Lower lobe of right lung (tissue), 2 donors: ENCODE results near the gene GUCA2B. TPM values are rescaled to one million over a fixed set of nuclear protein-coding genes. Genes with fewer than 3 reads are reported as not detected.

Experiments
- ATAC-seq, 2 donors: fragments of 200-7000 bp; cut with Tn5 transposase; one replicate each; pipeline ENCODE4 v1.9.1; 2020 to 2022; ENCODE audit warnings: mild to moderate bottlenecking in 2 of 2, moderate library complexity in 2 of 2
- DNase-seq: peaks from one replicate; pipeline ENCODE4 v3.0.0-alpha.2; 2020
- H3K27ac ChIP-seq: fragments of 200-600 bp; one replicate; pipeline ENCODE4 v1.8.0; 2022
- H3K27me3 ChIP-seq: fragments of 200-600 bp; one replicate; pipeline ENCODE4 v1.8.0; 2022; ENCODE audit warnings: low read depth
- H3K36me3 ChIP-seq: fragments of 200-600 bp; one replicate; pipeline ENCODE4 v1.8.0; 2022; ENCODE audit warnings: mild to moderate bottlenecking
- H3K4me1 ChIP-seq: fragments of 200-600 bp; one replicate; pipeline ENCODE4 v1.8.0; 2022
- H3K4me3 ChIP-seq: fragments of 200-600 bp; one replicate; pipeline ENCODE4 v1.8.0; 2022; ENCODE audit warnings: mild to moderate bottlenecking
- H3K9me3 ChIP-seq: fragments of 200-600 bp; one replicate; pipeline ENCODE4 v1.8.0; 2022
- intact Hi-C: fragments of 100-400 bp; cut with DNase I; formaldehyde crosslinking; loops from one replicate; pipeline ENCODE4 v1.11.0; 2022
- total RNA-seq: library from RNA; stranded (reverse); fragmentation: NEBNext Ultra II Directional; extraction: Animal tissue kit (Norgen Biotek cat#: 25700); gene quantifications from one replicate; pipeline ENCODE4 v1.2.1, GENCODE V29; 2021
- TF ChIP-seq, protein P1 (sequence below): fragments of 200-600 bp; IDR thresholded peaks from one replicate; pipeline ENCODE4 v1.8.0; 2022; ENCODE audit warnings: antibody characterized with exemption, mild to moderate bottlenecking
- donor health status: DM: no; HTN: yes; CAD: no; lungs with severe emphysema.

GUCA2B gene
- total RNA-seq, 1 donor from 2014 or later, result not detected

DNA sequence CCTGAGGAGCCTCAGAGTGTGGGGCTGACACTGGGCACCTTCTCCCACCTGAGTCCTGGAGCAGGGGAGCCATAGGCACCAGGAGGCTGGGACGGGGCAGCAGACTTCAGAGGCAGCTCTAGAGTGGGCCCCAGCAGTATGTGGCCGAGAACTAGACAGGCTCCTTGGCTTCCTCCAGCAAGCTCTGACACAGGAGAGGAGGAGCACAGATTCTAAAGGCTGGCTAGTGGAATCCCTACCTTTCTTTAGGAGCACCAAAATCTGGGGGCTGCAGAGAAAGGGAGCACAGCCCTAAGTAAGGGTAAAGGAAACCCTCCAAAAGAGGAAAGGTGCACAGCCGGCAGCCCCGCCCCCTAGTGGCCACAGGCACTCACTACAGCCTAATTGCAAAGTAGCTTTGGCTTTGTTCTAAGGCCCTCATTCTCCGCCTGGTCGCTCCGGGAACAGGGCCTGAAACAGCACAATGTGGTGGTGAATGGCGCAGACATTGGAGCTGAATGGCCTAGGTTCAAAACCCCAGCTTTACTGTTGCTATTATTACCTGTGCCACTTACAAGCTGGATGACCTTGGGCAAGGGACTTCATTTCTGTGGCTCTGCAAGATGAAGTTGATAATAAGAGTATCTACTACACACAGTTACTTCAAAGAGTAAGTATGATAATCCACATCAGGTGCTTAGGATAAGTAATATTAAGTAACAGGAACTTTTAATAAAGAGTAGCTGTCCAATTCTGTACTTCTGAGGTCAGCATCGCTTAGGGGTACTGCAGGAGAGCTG is 20.1 kb downstream of the GUCA2B start:
- no peak overlapping the region for H3K4me3 ChIP-seq
- TF ChIP-seq, protein P1, sequence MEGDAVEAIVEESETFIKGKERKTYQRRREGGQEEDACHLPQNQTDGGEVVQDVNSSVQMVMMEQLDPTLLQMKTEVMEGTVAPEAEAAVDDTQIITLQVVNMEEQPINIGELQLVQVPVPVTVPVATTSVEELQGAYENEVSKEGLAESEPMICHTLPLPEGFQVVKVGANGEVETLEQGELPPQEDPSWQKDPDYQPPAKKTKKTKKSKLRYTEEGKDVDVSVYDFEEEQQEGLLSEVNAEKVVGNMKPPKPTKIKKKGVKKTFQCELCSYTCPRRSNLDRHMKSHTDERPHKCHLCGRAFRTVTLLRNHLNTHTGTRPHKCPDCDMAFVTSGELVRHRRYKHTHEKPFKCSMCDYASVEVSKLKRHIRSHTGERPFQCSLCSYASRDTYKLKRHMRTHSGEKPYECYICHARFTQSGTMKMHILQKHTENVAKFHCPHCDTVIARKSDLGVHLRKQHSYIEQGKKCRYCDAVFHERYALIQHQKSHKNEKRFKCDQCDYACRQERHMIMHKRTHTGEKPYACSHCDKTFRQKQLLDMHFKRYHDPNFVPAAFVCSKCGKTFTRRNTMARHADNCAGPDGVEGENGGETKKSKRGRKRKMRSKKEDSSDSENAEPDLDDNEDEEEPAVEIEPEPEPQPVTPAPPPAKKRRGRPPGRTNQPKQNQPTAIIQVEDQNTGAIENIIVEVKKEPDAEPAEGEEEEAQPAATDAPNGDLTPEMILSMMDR, result peak; percentile 95
- no peaks in the 10 kb centered on the region for H3K9me3 ChIP-seq
- H3K27me3 ChIP-seq, result no peaks in the 10 kb centered on the region
- H3K36me3 ChIP-seq, result no peaks in the 10 kb centered on the region
- peak overlapping the region; percentile 63 for H3K27ac ChIP-seq
- intact Hi-C loops, result no loop called here
- ATAC-seq (peak; percentile 68 to 81), DNase-seq (peak; percentile 78)
- peaks cover 55% of the 10 kb centered on the region for H3K4me1 ChIP-seq

DNA sequence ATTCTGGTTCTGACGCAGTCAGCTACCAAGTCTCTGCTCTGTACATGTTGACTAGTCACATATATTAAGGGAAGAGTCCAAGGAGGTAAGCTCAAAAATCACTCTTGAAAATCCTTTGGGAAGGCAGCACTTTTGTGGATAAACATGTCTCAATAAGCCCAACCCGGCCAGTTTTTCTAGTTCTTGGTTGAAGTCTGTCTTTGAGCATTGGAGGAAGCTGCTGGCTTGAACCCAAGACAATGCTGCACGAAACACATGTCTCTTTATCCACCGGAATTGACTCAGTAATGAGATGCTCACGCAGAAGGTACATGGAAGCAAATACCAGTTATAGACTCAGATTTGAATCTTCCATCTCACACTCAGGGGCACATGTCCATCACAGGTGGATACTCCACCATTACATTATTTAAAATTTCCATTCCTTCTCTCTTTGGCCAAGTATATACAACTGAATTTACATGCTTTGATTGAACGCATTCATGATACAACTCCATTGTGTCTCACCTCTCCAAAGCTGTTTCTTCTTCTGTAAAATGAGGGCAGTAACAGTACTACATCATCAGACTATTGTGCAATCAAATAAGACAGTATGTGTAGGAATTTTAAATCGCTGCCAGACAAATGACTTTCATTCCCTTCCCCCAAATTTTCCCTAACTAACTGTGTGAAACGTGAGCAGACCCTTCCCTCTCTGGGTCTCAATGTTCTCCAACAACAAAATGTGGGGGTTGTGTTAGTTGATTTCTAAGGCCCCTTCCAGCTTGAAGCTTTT is 20.9 kb downstream of the GUCA2B start:
- no peaks in the 10 kb centered on the region for H3K9me3 ChIP-seq
- peaks cover 63% of the 10 kb centered on the region for H3K4me1 ChIP-seq
- no peak overlapping the region for H3K4me3 ChIP-seq
- intact Hi-C loops, result no loop called here
- DNase-seq, result no peak
- H3K27ac ChIP-seq, result no peak overlapping the region
- no peaks in the 10 kb centered on the region for H3K36me3 ChIP-seq
- no peak for ATAC-seq
- TF ChIP-seq, protein P1, result no peak
- H3K27me3 ChIP-seq, result no peaks in the 10 kb centered on the region

DNA sequence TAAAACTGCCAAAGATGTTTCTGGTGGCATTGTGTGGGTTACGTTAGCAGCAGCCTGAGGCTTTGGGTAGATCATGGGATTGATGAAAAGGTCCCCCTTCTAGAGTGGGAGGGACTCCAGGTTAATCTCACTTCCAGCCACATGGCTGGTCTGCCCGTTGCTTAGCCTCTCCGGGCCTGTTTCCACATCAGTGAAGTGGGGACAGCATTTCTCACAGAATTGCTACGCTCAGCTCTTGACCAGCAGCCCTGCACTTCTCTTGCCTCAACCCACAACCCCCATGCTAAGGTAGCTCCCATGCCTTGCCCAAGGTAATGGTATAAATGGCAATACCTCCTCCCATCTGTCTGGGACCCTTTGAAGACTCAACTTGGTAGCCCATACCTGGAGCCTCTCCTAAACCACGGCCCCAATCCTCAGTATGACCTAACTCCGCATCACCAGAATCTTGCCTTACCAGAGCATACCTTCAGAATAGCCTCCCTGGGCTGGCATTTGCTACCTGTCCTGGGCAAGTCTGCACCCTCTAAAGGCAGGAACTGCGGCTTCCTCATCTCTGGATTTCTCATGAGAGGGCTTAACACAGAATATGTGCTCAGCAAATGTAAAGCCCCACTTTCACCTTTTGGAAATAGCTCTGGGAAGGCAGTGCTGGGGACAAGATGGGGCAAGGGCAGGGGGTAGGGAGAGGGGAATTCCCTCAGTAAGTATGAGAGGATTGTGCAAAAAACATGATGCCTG is 22.3 kb downstream of the GUCA2B start:
- Histone ChIP-seq H3K4me1 (peaks cover 66% of the 10 kb centered on the region), H3K9me3 (no peaks in the 10 kb centered on the region), H3K27me3 (no peaks in the 10 kb centered on the region), H3K36me3 (peaks cover 5% of the 10 kb centered on the region), H3K4me3 (no peak overlapping the region), H3K27ac (no peak overlapping the region)
- intact Hi-C loops, result no loop called here
- ATAC-seq (no peak), DNase-seq (no peak)
- TF ChIP-seq, protein P1, result no peak

DNA sequence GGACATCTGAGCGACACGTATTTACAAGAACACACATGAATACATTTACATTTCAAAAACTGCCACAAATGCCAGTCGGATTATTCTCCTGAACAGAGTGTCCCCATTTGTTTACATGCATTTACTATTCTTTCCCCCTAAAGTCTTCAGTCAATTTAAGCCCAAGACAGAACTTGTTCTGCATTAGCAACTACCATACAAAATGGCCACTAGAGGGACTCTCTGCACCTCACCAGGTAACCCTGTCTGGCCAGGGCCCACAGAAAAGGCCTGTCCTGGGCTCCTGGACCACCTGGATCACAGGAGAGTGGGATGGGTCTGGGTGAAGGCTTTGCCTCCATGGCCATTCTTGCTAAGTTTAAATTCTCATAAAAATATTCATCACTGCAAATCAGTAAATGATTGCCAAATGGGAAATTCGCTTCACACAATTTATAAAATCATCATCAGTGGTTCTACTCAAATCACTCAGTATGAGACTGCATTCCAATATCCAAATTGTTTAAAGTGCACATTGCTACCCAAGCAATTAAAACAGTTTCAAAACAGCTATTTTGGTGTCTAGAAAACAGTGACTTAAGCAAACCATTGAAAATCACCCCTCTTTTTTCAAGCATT is 23.8 kb downstream of the GUCA2B start:
- ATAC-seq (peak; percentile 53 to 65), DNase-seq (no peak)
- Histone ChIP-seq H3K4me1 (peaks cover 51% of the 10 kb centered on the region), H3K4me3 (no peak overlapping the region), H3K36me3 (peaks cover 8% of the 10 kb centered on the region), H3K9me3 (no peaks in the 10 kb centered on the region), H3K27ac (no peak overlapping the region), H3K27me3 (no peaks in the 10 kb centered on the region)
- TF ChIP-seq, protein P1, result peak; percentile 67
- intact Hi-C loops, result no loop called here

DNA sequence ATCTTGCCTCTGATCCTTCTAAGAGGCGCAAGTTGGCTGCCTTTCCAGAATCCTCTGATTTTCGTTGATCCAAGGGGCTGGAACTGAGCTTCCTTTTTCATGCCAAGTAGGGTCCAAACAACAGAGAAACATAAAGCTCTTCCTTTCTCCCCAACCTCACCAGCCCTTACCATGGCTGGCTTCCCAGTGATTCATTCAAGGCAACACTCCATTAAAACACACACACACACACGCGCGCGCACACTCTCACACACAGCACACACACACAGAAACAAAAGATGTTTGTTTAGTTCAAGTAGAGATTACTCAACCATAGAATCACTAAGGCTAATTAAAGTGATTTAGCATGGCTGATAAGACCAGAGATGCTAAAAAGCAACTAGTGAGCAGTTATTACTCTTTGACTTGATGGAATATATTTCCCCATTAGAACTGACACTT is 24.4 kb downstream of the GUCA2B start:
- Histone ChIP-seq H3K27ac (no peak overlapping the region), H3K36me3 (peaks cover 12% of the 10 kb centered on the region), H3K27me3 (no peaks in the 10 kb centered on the region), H3K9me3 (no peaks in the 10 kb centered on the region), H3K4me1 (peaks cover 48% of the 10 kb centered on the region), H3K4me3 (no peak overlapping the region)
- ATAC-seq (peak; percentile 71 to 75), DNase-seq (peak; percentile 76)
- TF ChIP-seq, protein P1, result no peak
- intact Hi-C loops, result no loop called here
